ENCODE measurements around the gene PLCB1. TPM values are rescaled to one million over a fixed set of nuclear protein-coding genes. Genes with fewer than 3 reads are reported as not detected.
A peak's percentile ranks its signal among the peaks of the same experiment; 100 is the strongest.

The PLCB1 gene
- total and polyA plus RNA-seq, 2 donors (not counting 1 experiment from before 2014, with no cell fraction given), result 13.4 to 23.3 TPM

DNA sequence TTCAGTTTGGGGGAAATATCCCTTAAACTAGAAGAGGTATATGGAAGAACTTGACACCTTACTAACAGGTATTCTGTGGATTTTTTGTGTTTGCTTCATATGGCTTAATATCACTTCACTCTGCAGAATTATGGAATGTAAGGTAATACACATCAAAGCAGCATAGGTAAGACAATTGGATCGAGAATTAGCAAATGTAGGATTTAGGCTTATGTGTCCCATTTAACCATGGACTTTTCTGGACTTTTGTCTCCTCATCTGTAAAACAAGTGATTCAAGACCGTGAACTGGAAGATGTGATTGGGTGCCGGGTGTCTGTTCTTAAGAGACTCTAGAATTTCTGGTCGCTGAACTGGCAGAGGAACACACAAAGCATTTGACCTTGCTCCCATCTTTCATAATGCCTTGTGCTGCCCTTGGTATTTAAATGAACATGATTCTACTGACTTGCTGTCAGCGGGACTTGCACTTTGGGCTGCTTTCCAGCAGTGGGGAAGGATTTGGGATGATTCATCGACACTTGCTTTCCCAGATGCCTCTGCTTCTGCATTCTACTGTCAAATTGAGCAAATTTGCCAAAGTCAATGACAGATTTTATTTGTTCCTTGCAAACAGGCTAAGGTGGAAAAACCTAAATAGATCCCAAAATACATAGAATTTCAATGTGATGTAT, 199.8 kb downstream of the PLCB1 start:
- Histone ChIP-seq H3K4me2 (ENCODE audit: extremely low read depth, insufficient read depth, low read length) (no peak overlapping the region), H2AFZ (ENCODE audit: low read length) (no peak overlapping the region), H3K79me2 (ENCODE audit: control insufficient read depth, insufficient read depth, low read length) (no peaks in the 10 kb centered on the region), H3K27me3 (ENCODE audit: control insufficient read depth, insufficient read depth, low read length) (no peaks in the 10 kb centered on the region), H3K9ac (ENCODE audit: insufficient read depth, low read length) (no peak overlapping the region), H3K9me3 (ENCODE audit: control insufficient read depth, insufficient read depth, low read depth, low read length) (no peaks in the 10 kb centered on the region), H3K4me1 (ENCODE audit: control insufficient read depth, extremely low read depth, insufficient read depth, low read length) (peaks cover 2% of the 10 kb centered on the region), H3K27ac (ENCODE audit: insufficient read depth, low read length) (no peak overlapping the region), H3K36me3 (ENCODE audit: control insufficient read depth, insufficient read depth, low read length) (no peaks in the 10 kb centered on the region), H3K4me3 (replicated peaks in 1 of 4; ENCODE audit: control extremely low read depth in 1 of 4, insufficient read depth in 1 of 4, low read depth in 3 of 4, low read length in 4 of 4) (no peak overlapping the region), H4K20me1 (ENCODE audit: control insufficient read depth, extremely low read depth, insufficient read depth, low read length) (no peaks in the 10 kb centered on the region)
- DNase-seq (ENCODE audit: low read depth in 2 of 2), result peak; percentile 77 to 85
- TF ChIP-seq, protein P1, sequence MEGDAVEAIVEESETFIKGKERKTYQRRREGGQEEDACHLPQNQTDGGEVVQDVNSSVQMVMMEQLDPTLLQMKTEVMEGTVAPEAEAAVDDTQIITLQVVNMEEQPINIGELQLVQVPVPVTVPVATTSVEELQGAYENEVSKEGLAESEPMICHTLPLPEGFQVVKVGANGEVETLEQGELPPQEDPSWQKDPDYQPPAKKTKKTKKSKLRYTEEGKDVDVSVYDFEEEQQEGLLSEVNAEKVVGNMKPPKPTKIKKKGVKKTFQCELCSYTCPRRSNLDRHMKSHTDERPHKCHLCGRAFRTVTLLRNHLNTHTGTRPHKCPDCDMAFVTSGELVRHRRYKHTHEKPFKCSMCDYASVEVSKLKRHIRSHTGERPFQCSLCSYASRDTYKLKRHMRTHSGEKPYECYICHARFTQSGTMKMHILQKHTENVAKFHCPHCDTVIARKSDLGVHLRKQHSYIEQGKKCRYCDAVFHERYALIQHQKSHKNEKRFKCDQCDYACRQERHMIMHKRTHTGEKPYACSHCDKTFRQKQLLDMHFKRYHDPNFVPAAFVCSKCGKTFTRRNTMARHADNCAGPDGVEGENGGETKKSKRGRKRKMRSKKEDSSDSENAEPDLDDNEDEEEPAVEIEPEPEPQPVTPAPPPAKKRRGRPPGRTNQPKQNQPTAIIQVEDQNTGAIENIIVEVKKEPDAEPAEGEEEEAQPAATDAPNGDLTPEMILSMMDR (conservative IDR thresholded peaks at IDR 0.05 in 1 of 2, IDR thresholded peaks at IDR 0.05 in 1 of 2; ENCODE audit: low read depth in 1 of 2, low read length in 2 of 2), result no peak

DNA sequence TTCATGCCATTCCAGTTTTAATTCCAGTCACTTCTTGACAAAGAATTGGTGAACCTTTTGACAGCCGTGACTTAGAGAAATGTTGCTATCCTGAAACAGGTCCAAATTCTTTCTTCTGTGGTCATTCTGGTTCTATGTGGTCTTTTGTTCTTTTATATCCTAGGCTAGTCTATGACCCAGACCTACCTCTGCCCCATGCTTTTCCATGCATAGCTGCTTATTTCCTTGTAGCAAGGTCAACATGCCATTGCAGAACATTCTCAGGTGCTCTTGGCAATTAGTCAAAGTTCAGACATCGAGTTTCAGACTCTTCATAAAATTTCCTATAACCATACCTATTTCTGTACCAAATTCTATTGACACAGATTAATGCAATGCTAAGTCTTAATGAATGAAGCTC, 202.6 kb downstream of the PLCB1 start:
- no peak overlapping the region for H3K27ac ChIP-seq (ENCODE audit: insufficient read depth, low read length)
- H3K4me2 ChIP-seq (ENCODE audit: extremely low read depth, insufficient read depth, low read length), result no peak overlapping the region
- TF ChIP-seq, protein P1 (conservative IDR thresholded peaks at IDR 0.05 in 1 of 2, IDR thresholded peaks at IDR 0.05 in 1 of 2; ENCODE audit: low read depth in 1 of 2, low read length in 2 of 2), result no peak
- TF ChIP-seq EZH2 (IDR thresholded peaks at IDR 0.05; ENCODE audit: low read length, missing control alignments), result no peak

DNA sequence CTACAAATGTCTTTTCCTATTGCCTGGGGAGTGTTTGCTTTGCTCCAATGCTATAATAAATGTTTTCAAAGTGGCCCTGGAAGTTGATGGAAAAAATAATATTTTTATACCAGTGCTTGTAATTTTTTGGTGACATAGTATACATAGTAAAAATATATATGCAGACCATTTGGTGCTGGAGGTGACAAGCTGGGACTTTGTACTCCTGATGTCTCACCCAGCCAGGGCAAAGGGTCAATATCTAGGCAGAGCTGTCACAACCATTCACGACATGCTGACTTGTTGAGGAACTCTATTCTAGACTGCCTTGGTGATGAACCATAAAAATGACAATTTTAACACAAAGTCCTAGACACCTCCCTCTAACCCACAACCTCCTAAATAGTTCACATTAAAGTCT, 203.0 kb downstream of the PLCB1 start:
- no peak for DNase-seq (ENCODE audit: low read depth in 2 of 2)
- Histone ChIP-seq H3K9ac (ENCODE audit: insufficient read depth, low read length) (no peak overlapping the region), H3K4me1 (ENCODE audit: control insufficient read depth, extremely low read depth, insufficient read depth, low read length) (peaks cover 2% of the 10 kb centered on the region), H3K79me2 (ENCODE audit: control insufficient read depth, insufficient read depth, low read length) (no peaks in the 10 kb centered on the region), H4K20me1 (ENCODE audit: control insufficient read depth, extremely low read depth, insufficient read depth, low read length) (no peaks in the 10 kb centered on the region), H3K27ac (ENCODE audit: insufficient read depth, low read length) (no peak overlapping the region), H3K9me3 (ENCODE audit: control insufficient read depth, insufficient read depth, low read depth, low read length) (no peaks in the 10 kb centered on the region), H3K4me2 (ENCODE audit: extremely low read depth, insufficient read depth, low read length) (no peak overlapping the region), H3K36me3 (ENCODE audit: control insufficient read depth, insufficient read depth, low read length) (no peaks in the 10 kb centered on the region), H3K4me3 (replicated peaks in 1 of 4; ENCODE audit: control extremely low read depth in 1 of 4, insufficient read depth in 1 of 4, low read depth in 3 of 4, low read length in 4 of 4) (no peak overlapping the region), H3K27me3 (ENCODE audit: control insufficient read depth, insufficient read depth, low read length) (no peaks in the 10 kb centered on the region), H2AFZ (ENCODE audit: low read length) (no peak overlapping the region)
- no peak for TF ChIP-seq EZH2 (IDR thresholded peaks at IDR 0.05; ENCODE audit: low read length, missing control alignments)
- TF ChIP-seq, protein P1 (conservative IDR thresholded peaks at IDR 0.05 in 1 of 2, IDR thresholded peaks at IDR 0.05 in 1 of 2; ENCODE audit: low read depth in 1 of 2, low read length in 2 of 2), result no peak

More for the DNA sequence above, 202.6 kb downstream of the PLCB1 start:
- Histone ChIP-seq H3K4me3 (replicated peaks in 1 of 4; ENCODE audit: control extremely low read depth in 1 of 4, insufficient read depth in 1 of 4, low read depth in 3 of 4, low read length in 4 of 4) (no peak overlapping the region), H3K79me2 (ENCODE audit: control insufficient read depth, insufficient read depth, low read length) (no peaks in the 10 kb centered on the region), H3K36me3 (ENCODE audit: control insufficient read depth, insufficient read depth, low read length) (no peaks in the 10 kb centered on the region), H3K9ac (ENCODE audit: insufficient read depth, low read length) (no peak overlapping the region), H3K27me3 (ENCODE audit: control insufficient read depth, insufficient read depth, low read length) (no peaks in the 10 kb centered on the region), H3K4me1 (ENCODE audit: control insufficient read depth, extremely low read depth, insufficient read depth, low read length) (peaks cover 2% of the 10 kb centered on the region), H2AFZ (ENCODE audit: low read length) (no peak overlapping the region), H3K9me3 (ENCODE audit: control insufficient read depth, insufficient read depth, low read depth, low read length) (no peaks in the 10 kb centered on the region), H4K20me1 (ENCODE audit: control insufficient read depth, extremely low read depth, insufficient read depth, low read length) (no peaks in the 10 kb centered on the region)
- DNase-seq (ENCODE audit: low read depth in 2 of 2), result no peak
